Gastrocnemius medialis (tissue), 4 donors: Measurements from ENCODE around the gene MEGF11.
A peak's percentile ranks its signal among the peaks of the same experiment; 100 is the strongest.

ENCODE experiments used
- CTCF ChIP-seq, 5 experiments: fragments of 450-650 bp in 3 of 5; fragments of 200-600 bp in 2 of 5; sonication (generic) in 2 of 5; IDR thresholded peaks in 4 of 5; conservative IDR thresholded peaks in 1 of 5; 1 replicate in 4 of 5; 2 replicates in 1 of 5; pipeline ENCODE4 v1.5.1; 2016 to 2019; ENCODE audit warnings: antibody characterized with exemption in 5 of 5, mild to moderate bottlenecking in 3 of 5, moderate library complexity in 3 of 5
- POLR2A ChIP-seq, 2 donors: fragments of 450-650 bp; IDR thresholded peaks; one replicate each; pipeline ENCODE4 v1.6.1; 2017; ENCODE audit warnings: antibody characterized with exemption in 2 of 2, mild to moderate bottlenecking in 2 of 2, moderate library complexity in 2 of 2

GRCh38 chr15:66293419-66294156, 40.0 kb upstream of the MEGF11 start, which contains the start of gene DIS3L:
- TF ChIP-seq CTCF (IDR thresholded peaks at IDR 0.05 in 4 of 5, conservative IDR thresholded peaks at IDR 0.05 in 1 of 5) (peak in 1 of 5 experiments; percentile 16), POLR2A (IDR thresholded peaks at IDR 0.05) (peak; percentile 3 to 11)
